HepG2 (cell line): ENCODE results near the gene GFRA4. TPM values are rescaled to one million over a fixed set of nuclear protein-coding genes. Genes with fewer than 3 reads are reported as not detected.

ENCODE experiments used
- CBFB ChIP-seq: sonication (generic); formaldehyde crosslinking; IDR thresholded peaks from 2 replicates; pipeline ENCODE4 v1.4.0; 2020; ENCODE audit warnings: missing genetic modification reagents
- DBP ChIP-seq: sonication (generic); formaldehyde crosslinking; IDR thresholded peaks from 2 replicates; pipeline ENCODE4 v1.4.0; 2020; ENCODE audit warnings: missing genetic modification reagents; ENCODE audit errors: not compliant biosample characterization
- ELF1 ChIP-seq: sonication (generic); formaldehyde crosslinking; IDR thresholded peaks from 2 replicates; pipeline ENCODE4 v1.4.0; 2020; ENCODE audit warnings: missing genetic modification reagents
- FOXM1 ChIP-seq: sonication (generic); formaldehyde crosslinking; IDR thresholded peaks from 2 replicates; pipeline ENCODE4 v1.5.0; 2020; ENCODE audit warnings: missing genetic modification reagents
- HNF1B ChIP-seq: sonication (generic); formaldehyde crosslinking; IDR thresholded peaks from 2 replicates; pipeline ENCODE4 v1.5.1; 2020; ENCODE audit warnings: mild to moderate bottlenecking, moderate library complexity, missing genetic modification reagents
- MNT ChIP-seq: fragments of 450-650 bp; IDR thresholded peaks from 2 replicates; pipeline ENCODE4 v1.6.1; 2016
- NR2F6 ChIP-seq, 2 experiments: IDR thresholded peaks; 2 replicates each; pipeline ENCODE4 v1.6.1; 2016; ENCODE audit warnings: antibody characterized with exemption in 1 of 2, mild to moderate bottlenecking in 1 of 2
- TBP ChIP-seq: sonication (generic); formaldehyde crosslinking; IDR thresholded peaks from 2 replicates; pipeline ENCODE4 v1.5.0; 2020; ENCODE audit warnings: missing genetic modification reagents
- THAP7 ChIP-seq: sonication (generic); formaldehyde crosslinking; IDR thresholded peaks from 2 replicates; pipeline ENCODE4 v1.8.1; 2023; ENCODE audit warnings: mild to moderate bottlenecking, missing genetic modification reagents
- ZBTB40 ChIP-seq, 2 experiments: fragments of 450-650 bp in 1 of 2; sonication (generic) in 1 of 2; formaldehyde crosslinking in 1 of 2; IDR thresholded peaks; 2 replicates each; pipeline versions ENCODE4 v1.6.1 to v1.8.0; 2016 to 2022; ENCODE audit warnings: antibody characterized with exemption in 1 of 2, mild to moderate bottlenecking in 1 of 2, missing genetic modification reagents in 1 of 2
- ZFY ChIP-seq: sonication (generic); formaldehyde crosslinking; IDR thresholded peaks from 2 replicates; pipeline ENCODE4 v1.4.0; 2020; ENCODE audit warnings: missing genetic modification reagents
- ZNF263 ChIP-seq: sonication (generic); formaldehyde crosslinking; IDR thresholded peaks from 2 replicates; pipeline ENCODE4 v1.4.0; 2020; ENCODE audit warnings: missing genetic modification reagents
- ZNF569 ChIP-seq: sonication (generic); formaldehyde crosslinking; IDR thresholded peaks from 2 replicates; pipeline ENCODE4 v1.5.0; 2020; ENCODE audit warnings: mild to moderate bottlenecking, missing genetic modification reagents, moderate library complexity, borderline replicate concordance
- ZNF672 ChIP-seq: sonication (generic); formaldehyde crosslinking; IDR thresholded peaks from 2 replicates; pipeline ENCODE4 v1.8.1; 2022; ENCODE audit warnings: missing genetic modification reagents
- ZSCAN25 ChIP-seq: sonication (generic); formaldehyde crosslinking; IDR thresholded peaks from 2 replicates; pipeline ENCODE4 v1.8.0; 2022; ENCODE audit warnings: mild to moderate bottlenecking, missing genetic modification reagents
- polyA plus RNA-seq, 8 experiments: library from polyadenylated mRNA; depleted of rRNA in 3 of 8; stranded (reverse) in 7 of 8; unstranded in 1 of 8; fragments of >200 nt; fragmentation: Illumina TruSeq in 4 of 8; extraction: Trizol in 4 of 8; gene quantifications; 2 replicates each; pipeline versions ENCODE4 v1.2.1 to v1.2.3, GENCODE V29; 2011 to 2016; ENCODE audit warnings: low read depth in 4 of 8, missing spikeins in 1 of 8, mixed read lengths in 1 of 8; ENCODE audit not compliant: insufficient read depth in 1 of 8
- total RNA-seq, 5 experiments: library from RNA; depleted of rRNA; stranded (reverse); fragments of >200 nt; fragmentation: Illumina TruSeq; extraction: Trizol; gene quantifications; 2 replicates each; pipeline ENCODE4 v1.2.3, GENCODE V29; 2016; ENCODE audit warnings: low read depth in 1 of 5

Gene GFRA4
- total and polyA plus RNA-seq, 2 of the 13 experiments (the other 11 are each of a cell fraction or from before 2014, with no cell fraction given): not detected

- TF ChIP-seq ZSCAN25 (CRISPR knock-in tag) (0 out of 2 replicates have a peak, but pooled peaks have one; percentile 32), ZFY (CRISPR knock-in tag) (no peak), DBP (no peak), ZNF263 (CRISPR knock-in tag) (no peak), ZNF569 (CRISPR knock-in tag) (no peak), MNT (no peak), ZNF672 (CRISPR knock-in tag) (no peak), TBP (CRISPR knock-in tag) (no peak), ELF1 (CRISPR knock-in tag) (no peak), FOXM1 (CRISPR knock-in tag) (no peak), THAP7 (CRISPR knock-in tag) (no peak), CBFB (CRISPR knock-in tag) (no peak), NR2F6 (IDR thresholded peaks at IDR 0.05) (no peak), NR2F6 (CRISPR knock-in tag; IDR thresholded peaks at IDR 0.05) (no peak), ZBTB40 (IDR thresholded peaks at IDR 0.05) (no peak), ZBTB40 (CRISPR knock-in tag; IDR thresholded peaks at IDR 0.05) (no peak), HNF1B (0 out of 2 replicates have a peak, but pooled peaks have one; percentile 37)
Observed at GRCh38 chr20:3654326-3655130, 8.7 kb downstream of the GFRA4 start (continued).
